Progenitor cell of endocrine pancreas (in vitro differentiated cells): ENCODE results near the gene MFAP1. TPM values are rescaled to one million over a fixed set of nuclear protein-coding genes. Genes with fewer than 3 reads are reported as not detected.
A peak's percentile ranks its signal among the peaks of the same experiment; 100 is the strongest.
"Not testable (repeated sequence)": the region's sequence is repeated elsewhere in the genome, so short reads cannot be mapped to it uniquely, and the experiment has no call there.

Experiments
- DNase-seq: peaks from one replicate; pipeline ENCODE4 v3.0.0; 2021; ENCODE audit warnings: low spot score; ENCODE audit not compliant: unreplicated experiment
- H3K27ac Mint-ChIP-seq: 2 replicates; pipeline ENCODE4 v1.8.0; 2021; ENCODE audit warnings: mild to moderate bottlenecking, moderate library complexity, mixed read lengths
- H3K27me3 Mint-ChIP-seq: 2 replicates; pipeline ENCODE4 v1.8.0; 2021; ENCODE audit warnings: mixed read lengths
- H3K36me3 Mint-ChIP-seq: 2 replicates; pipeline ENCODE4 v1.8.0; 2022; ENCODE audit warnings: mixed read lengths; ENCODE audit not compliant: insufficient read depth
- H3K4me1 Mint-ChIP-seq: 2 replicates; pipeline ENCODE4 v1.8.0; 2021; ENCODE audit warnings: low read depth, mixed read lengths
- H3K4me3 Mint-ChIP-seq: 2 replicates; pipeline ENCODE4 v1.8.0; 2021; ENCODE audit warnings: low read depth, mild to moderate bottlenecking, moderate library complexity, mixed read lengths
- H3K9me3 Mint-ChIP-seq: 2 replicates; pipeline ENCODE4 v1.8.0; 2021; ENCODE audit warnings: low read depth, mixed read lengths
- total RNA-seq: library from RNA; stranded (reverse); gene quantifications from 2 replicates; pipeline ENCODE4 v1.2.1, GENCODE V29; 2021
- TF ChIP-seq, protein P1 (sequence below): fragments of 200-600 bp; sonication (generic); IDR thresholded peaks from one replicate; pipeline ENCODE4 v1.5.0; 2021; ENCODE audit warnings: antibody characterized with exemption, mild to moderate bottlenecking; ENCODE audit not compliant: unreplicated experiment

Gene MFAP1
- total RNA-seq, 1 donor from 2014 or later: 37.9 TPM

DNA sequence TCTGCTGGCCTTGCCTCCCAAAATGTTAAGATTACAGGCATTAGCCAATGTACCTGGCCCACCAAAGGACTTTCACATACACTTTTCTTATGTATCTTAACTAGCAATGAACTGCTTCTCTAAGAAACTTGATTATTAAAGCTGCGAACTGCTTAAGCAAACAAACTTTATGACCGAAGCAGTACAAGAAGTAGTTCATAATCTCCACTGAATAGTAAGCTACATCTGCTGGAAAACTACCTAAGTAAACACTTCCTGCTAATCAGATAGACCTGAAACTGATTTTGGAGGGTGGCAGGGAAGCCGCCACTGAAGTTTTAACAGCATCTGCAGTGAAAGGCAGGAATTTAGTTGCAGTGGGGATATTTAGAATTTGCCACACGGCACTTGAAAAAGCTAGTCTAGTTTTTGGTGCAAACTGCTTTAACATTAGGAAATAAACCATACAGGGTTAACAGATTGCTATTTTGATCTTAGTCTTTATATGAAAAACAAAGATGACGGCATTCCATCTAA lies 16.0 kb downstream of the MFAP1 start:
- H3K4me1 Mint-ChIP-seq: no peaks in the 10 kb centered on the region
- H3K27ac Mint-ChIP-seq: no peak overlapping the region
- peaks cover 27% of the 10 kb centered on the region for H3K36me3 Mint-ChIP-seq
- TF ChIP-seq, protein P1, sequence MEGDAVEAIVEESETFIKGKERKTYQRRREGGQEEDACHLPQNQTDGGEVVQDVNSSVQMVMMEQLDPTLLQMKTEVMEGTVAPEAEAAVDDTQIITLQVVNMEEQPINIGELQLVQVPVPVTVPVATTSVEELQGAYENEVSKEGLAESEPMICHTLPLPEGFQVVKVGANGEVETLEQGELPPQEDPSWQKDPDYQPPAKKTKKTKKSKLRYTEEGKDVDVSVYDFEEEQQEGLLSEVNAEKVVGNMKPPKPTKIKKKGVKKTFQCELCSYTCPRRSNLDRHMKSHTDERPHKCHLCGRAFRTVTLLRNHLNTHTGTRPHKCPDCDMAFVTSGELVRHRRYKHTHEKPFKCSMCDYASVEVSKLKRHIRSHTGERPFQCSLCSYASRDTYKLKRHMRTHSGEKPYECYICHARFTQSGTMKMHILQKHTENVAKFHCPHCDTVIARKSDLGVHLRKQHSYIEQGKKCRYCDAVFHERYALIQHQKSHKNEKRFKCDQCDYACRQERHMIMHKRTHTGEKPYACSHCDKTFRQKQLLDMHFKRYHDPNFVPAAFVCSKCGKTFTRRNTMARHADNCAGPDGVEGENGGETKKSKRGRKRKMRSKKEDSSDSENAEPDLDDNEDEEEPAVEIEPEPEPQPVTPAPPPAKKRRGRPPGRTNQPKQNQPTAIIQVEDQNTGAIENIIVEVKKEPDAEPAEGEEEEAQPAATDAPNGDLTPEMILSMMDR: no peak
- H3K9me3 Mint-ChIP-seq: no peaks in the 10 kb centered on the region
- H3K4me3 Mint-ChIP-seq: no peak overlapping the region
- no peak for DNase-seq
- no peaks in the 10 kb centered on the region for H3K27me3 Mint-ChIP-seq

GRCh38 chr15:43802676-43803075 lies 21.8 kb downstream of the MFAP1 start:
- H3K27me3 Mint-ChIP-seq, H3K9me3 Mint-ChIP-seq, H3K4me3 Mint-ChIP-seq, H3K27ac Mint-ChIP-seq, DNase-seq: not testable (repeated sequence)
- Mint-ChIP-seq H3K4me1 (peaks cover 16% of the 10 kb centered on the region), H3K36me3 (peaks cover 22% of the 10 kb centered on the region)

GRCh38 chr15:43800286-43801141 lies 24.0 kb downstream of the MFAP1 start, which contains the start of gene HYPK:
TSS of gene HYPK (plus strand) at chr15:43800599. CDS start at chr15:43800623, 24 bp downstream.
- DNase-seq: peak; percentile 65
- Mint-ChIP-seq H3K27me3 (no peaks in the 10 kb centered on the region), H3K4me1 (peaks cover 16% of the 10 kb centered on the region), H3K27ac (peak within 1 kb of the TSS; percentile 98), H3K36me3 (peaks cover 17% of the 10 kb centered on the region), H3K4me3 (peak within 1 kb of the TSS; percentile 100), H3K9me3 (no peaks in the 10 kb centered on the region)
- TF ChIP-seq, protein P1: no peak

DNA sequence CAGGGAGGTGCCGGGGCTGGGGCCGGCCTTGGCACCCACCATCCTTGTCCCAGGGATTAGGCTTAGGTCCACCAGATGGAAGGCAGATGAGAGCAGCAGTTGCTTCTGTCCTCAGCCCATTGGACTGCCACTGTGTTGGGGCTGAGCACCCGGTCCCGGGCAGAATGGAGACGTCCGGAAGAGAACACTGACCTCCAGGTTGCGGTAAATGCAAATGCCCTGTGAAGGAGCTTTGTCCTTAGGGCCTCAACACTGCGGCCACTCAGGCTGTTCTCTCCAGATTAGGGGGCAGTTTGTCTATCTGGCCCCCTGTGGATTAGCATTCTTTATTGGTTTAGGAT lies 24.6 kb downstream of the MFAP1 start, which contains the start of gene SERINC4:
Gene SERINC4 (minus strand): TSS at position 276 of the 341 bp plus-strand sequence. CDS start 234 bp downstream, at position 42.
- Mint-ChIP-seq H3K36me3 (peaks cover 17% of the 10 kb centered on the region), H3K4me3 (peak within 1 kb of the TSS; percentile 100), H3K9me3 (no peaks in the 10 kb centered on the region), H3K27ac (peak within 1 kb of the TSS; percentile 98), H3K4me1 (peaks cover 16% of the 10 kb centered on the region), H3K27me3 (no peaks in the 10 kb centered on the region)
- DNase-seq: no peak
- TF ChIP-seq, protein P1: no peak

DNA sequence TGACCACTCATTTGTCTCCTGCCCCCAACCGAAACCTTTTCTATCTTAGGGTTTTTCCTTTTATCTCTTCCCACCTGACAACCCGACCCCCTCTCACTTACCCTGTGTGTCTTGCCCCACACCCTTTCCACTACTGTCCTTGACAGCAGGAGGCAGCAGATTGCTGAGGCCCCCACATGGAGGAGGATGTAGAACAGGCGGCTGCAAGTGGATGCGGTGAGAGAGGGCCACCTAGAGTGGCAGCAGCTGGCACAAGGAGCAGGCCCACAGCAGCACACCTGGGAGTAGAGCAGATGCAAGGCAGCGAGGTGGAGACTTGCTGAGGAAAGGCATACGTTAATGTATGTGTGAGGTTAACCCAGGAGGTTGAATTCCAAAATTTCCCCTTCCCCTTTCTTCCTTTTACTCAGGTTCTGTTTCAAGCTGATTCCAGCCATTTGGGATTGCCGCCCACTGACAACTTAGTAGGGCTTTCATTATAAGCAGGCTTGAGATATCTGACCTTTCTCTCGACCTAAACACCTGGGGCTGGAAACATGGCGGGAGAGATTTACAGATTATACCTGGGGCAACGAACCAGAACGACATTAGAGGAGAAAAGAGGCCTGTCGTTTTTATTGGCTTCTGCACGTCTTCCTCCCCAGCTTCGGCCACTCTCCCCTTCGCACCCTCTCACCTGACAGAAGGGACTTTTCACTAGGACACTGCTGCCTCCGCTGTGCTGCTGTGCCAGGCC lies 25.1 kb downstream of the MFAP1 start:
- no peak for DNase-seq
- TF ChIP-seq, protein P1: no peak
- peaks cover 22% of the 10 kb centered on the region for H3K36me3 Mint-ChIP-seq
- no peaks in the 10 kb centered on the region for H3K9me3 Mint-ChIP-seq
- H3K27ac Mint-ChIP-seq: no peak overlapping the region
- H3K27me3 Mint-ChIP-seq: no peaks in the 10 kb centered on the region
- peak overlapping the region; percentile 45 for H3K4me3 Mint-ChIP-seq
- H3K4me1 Mint-ChIP-seq: peaks cover 21% of the 10 kb centered on the region
